Osteoblast (primary cell): Measurements from ENCODE around the gene TRIM24. TPM values are rescaled to one million over a fixed set of nuclear protein-coding genes. Genes with fewer than 3 reads are reported as not detected.
"Not testable (repeated sequence)": the region's sequence is repeated elsewhere in the genome, so short reads cannot be mapped to it uniquely, and the experiment has no call there.

Source experiments
- DNase-seq: peaks from one replicate; pipeline ENCODE4 v3.0.0; 2011; ENCODE audit warnings: low spot score, mixed read lengths; ENCODE audit not compliant: insufficient read length; ENCODE audit errors: missing footprints
- H2AFZ ChIP-seq: 2 replicates; pipeline ENCODE4 v1.6.0; 2011; ENCODE audit warnings: mild to moderate bottlenecking, low read length
- H3K27ac ChIP-seq: 2 replicates; pipeline ENCODE4 v1.5.1; 2011; ENCODE audit warnings: mild to moderate bottlenecking, low read depth, low read length, moderate library complexity
- H3K27me3 ChIP-seq: 2 replicates; pipeline ENCODE4 v1.6.0; 2012; ENCODE audit warnings: mild to moderate bottlenecking, control low read depth, inconsistent platforms, low read length, moderate library complexity; ENCODE audit not compliant: insufficient read depth
- H3K36me3 ChIP-seq: 2 replicates; pipeline ENCODE4 v1.5.1; 2011; ENCODE audit warnings: mild to moderate bottlenecking, low read length, control low read depth, moderate library complexity; ENCODE audit not compliant: insufficient read depth
- H3K4me1 ChIP-seq: 2 replicates; pipeline ENCODE4 v1.5.1; 2011; ENCODE audit warnings: mild to moderate bottlenecking, low read length, control low read depth, moderate library complexity; ENCODE audit not compliant: insufficient read depth
- H3K4me2 ChIP-seq: 2 replicates; pipeline ENCODE4 v1.6.0; 2011; ENCODE audit warnings: mild to moderate bottlenecking, low read length; ENCODE audit not compliant: insufficient read depth
- H3K4me3 ChIP-seq: fragments of 200-600 bp; sonication (generic); 3 replicates; pipeline ENCODE4 v1.5.1; 2012; ENCODE audit warnings: mild to moderate bottlenecking, low read length, inconsistent platforms; ENCODE audit not compliant: insufficient read depth
- H3K79me2 ChIP-seq: 2 replicates; pipeline ENCODE4 v1.6.0; 2012; ENCODE audit warnings: mild to moderate bottlenecking, low read length, control low read depth, inconsistent platforms; ENCODE audit not compliant: insufficient read depth
- H3K9me3 ChIP-seq: 2 replicates; pipeline ENCODE4 v1.5.1; 2011; ENCODE audit warnings: low read depth, low read length, control low read depth
- H4K20me1 ChIP-seq: 2 replicates; pipeline ENCODE4 v1.6.0; 2012; ENCODE audit warnings: mild to moderate bottlenecking, low read length, control low read depth; ENCODE audit not compliant: insufficient read depth
- CTCF ChIP-seq: IDR thresholded peaks from 2 replicates; pipeline ENCODE4 v1.5.1; 2011; ENCODE audit warnings: mild to moderate bottlenecking, low read depth, low read length, moderate library complexity; ENCODE audit errors: extremely low read depth
- total RNA-seq: library from RNA; depleted of rRNA; stranded (reverse); fragments of >200 nt; gene quantifications from 2 replicates; pipeline ENCODE4 v1.2.3, GENCODE V29; 2012

Gene TRIM24
- total RNA-seq, 1 donor = 8.0 TPM

- Histone ChIP-seq H3K27me3 (no peaks in the 10 kb centered on the region), H3K4me3 (no peak overlapping the region), H3K9me3 (no peaks in the 10 kb centered on the region), H3K27ac (no peak overlapping the region), H3K36me3 (no peaks in the 10 kb centered on the region), H4K20me1 (no peaks in the 10 kb centered on the region), H3K79me2 (peaks cover 22% of the 10 kb centered on the region), H3K4me1 (peaks cover 7% of the 10 kb centered on the region), H2AFZ (peak overlapping the region; percentile 12), H3K4me2 (peak overlapping the region; percentile 99)
- peak; percentile 45 for DNase-seq
- no peak for TF ChIP-seq CTCF
Observed at GRCh38 chr7:138458576-138459412, 1.3 kb upstream of the TRIM24 start.

GRCh38 chr7:138459413-138460175 lies 465 bp upstream of the TRIM24 start:
- H4K20me1 ChIP-seq = no peaks in the 10 kb centered on the region
- H3K27me3 ChIP-seq = no peaks in the 10 kb centered on the region
- peaks cover 7% of the 10 kb centered on the region for H3K4me1 ChIP-seq
- H2AFZ ChIP-seq = peak overlapping the region; percentile 97
- H3K27ac ChIP-seq = no peak overlapping the region
- H3K36me3 ChIP-seq = no peaks in the 10 kb centered on the region
- peak; percentile 32 for TF ChIP-seq CTCF
- no peaks in the 10 kb centered on the region for H3K9me3 ChIP-seq
- H3K4me2 ChIP-seq = peak overlapping the region; percentile 99
- peak overlapping the region; percentile 78 for H3K4me3 ChIP-seq
- H3K79me2 ChIP-seq = peaks cover 26% of the 10 kb centered on the region
- no peak for DNase-seq

- peaks cover 39% of the 10 kb centered on the region for H3K79me2 ChIP-seq
- H3K4me3 ChIP-seq = peak overlapping the region; percentile 92
- H3K9me3 ChIP-seq = no peaks in the 10 kb centered on the region
- TF ChIP-seq CTCF = no peak
- H3K27ac ChIP-seq = peak overlapping the region; percentile 51
- H3K4me2 ChIP-seq = peak overlapping the region; percentile 90
- H3K27me3 ChIP-seq = no peaks in the 10 kb centered on the region
- H2AFZ ChIP-seq = peak overlapping the region; percentile 92
- no peaks in the 10 kb centered on the region for H3K36me3 ChIP-seq
- DNase-seq = peak; percentile 86
- no peaks in the 10 kb centered on the region for H4K20me1 ChIP-seq
- H3K4me1 ChIP-seq = peaks cover 10% of the 10 kb centered on the region
Observed at GRCh38 chr7:138460649-138461607, 869 bp downstream of the TRIM24 start.

- DNase-seq, H3K27ac ChIP-seq, H3K36me3 ChIP-seq, H3K27me3 ChIP-seq, H4K20me1 ChIP-seq, H3K4me2 ChIP-seq, H3K9me3 ChIP-seq, H2AFZ ChIP-seq, H3K4me3 ChIP-seq: not testable (repeated sequence)
- peaks cover 10% of the 10 kb centered on the region for H3K4me1 ChIP-seq
- H3K79me2 ChIP-seq = peaks cover 61% of the 10 kb centered on the region
Observed at GRCh38 chr7:138463291-138463618, 3.2 kb downstream of the TRIM24 start.
